ENCODE measurements around the gene PRICKLE3. TPM values are rescaled to one million over a fixed set of nuclear protein-coding genes. Genes with fewer than 3 reads are reported as not detected.

Gene PRICKLE3
- total and polyA plus RNA-seq, 7 experiments from 2014 or later, result 1.4 to 19.8 (median 9.0) TPM

DNA sequence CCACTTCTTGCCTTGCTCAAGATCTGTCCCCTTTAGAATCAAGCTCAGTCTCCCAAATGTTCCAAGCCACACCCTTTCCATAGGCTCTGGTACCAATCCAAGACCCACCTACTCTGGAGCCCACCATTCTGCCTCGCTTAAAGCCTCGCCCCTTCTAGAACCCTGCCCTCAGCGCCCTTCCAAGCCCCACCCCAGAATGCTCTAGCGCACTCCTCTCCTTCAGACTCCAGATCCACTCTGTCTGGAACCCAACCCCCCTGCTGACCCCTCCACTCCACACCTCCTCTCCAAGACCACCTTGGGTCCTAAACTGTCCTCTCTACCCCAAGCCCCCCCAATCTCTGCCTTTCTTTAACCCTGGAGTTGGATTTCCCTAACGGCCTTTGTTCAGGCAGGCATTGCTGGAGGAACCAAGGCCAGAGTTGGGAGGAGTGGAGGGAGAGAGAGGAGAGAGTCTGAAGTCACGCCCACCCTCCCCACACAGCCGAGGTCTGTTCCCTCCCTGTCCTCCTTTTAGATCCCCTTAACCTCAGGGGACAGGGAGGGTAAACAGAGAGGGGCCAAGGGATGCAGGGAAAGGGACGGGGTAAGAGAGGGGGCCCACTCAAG is 2.4 kb upstream of the PRICKLE3 start:
- H3K4me3 Mint-ChIP-seq, result peak overlapping the region in 1 of 10 donors; percentile 74
- POLR2A ChIA-PET, result no interaction called here
- Histone ChIP-seq H3K27ac (ENCODE audit: low read depth, low read length) (no peak overlapping the region), H3K36me3 (ENCODE audit: control insufficient read depth in 2 of 3, insufficient read depth in 3 of 3, low read length in 3 of 3) (peaks cover 0 to 2% (median 0%) of the 10 kb centered on the region in 3 experiments), H3K9me3 (ENCODE audit: control insufficient read depth in 2 of 3, low read length in 3 of 3) (no peaks in the 10 kb centered on the region), H3K4me3 (ENCODE audit: low read length) (no peak overlapping the region), H3K4me1 (ENCODE audit: control insufficient read depth in 2 of 2, insufficient read depth in 2 of 2, low read length in 2 of 2) (peaks cover 4 to 24% of the 10 kb centered on the region in 2 donors), H3K27me3 (ENCODE audit: control insufficient read depth in 2 of 2, insufficient read depth in 2 of 2, low read length in 2 of 2) (no peaks in the 10 kb centered on the region)
- ATAC-seq (no peak), DNase-seq (no peak)
- intact Hi-C loops (cut with micrococcal nuclease), result no loop called here
- peaks cover 6 to 42% (median 33%) of the 10 kb centered on the region in 7 donors for H3K4me1 Mint-ChIP-seq
- CTCF ChIA-PET, result no interaction called here
- H3K36me3 Mint-ChIP-seq, result peaks cover 0 to 1% (median 0%) of the 10 kb centered on the region in 5 donors
- H3K27ac Mint-ChIP-seq, result no peak overlapping the region
- H3K9me3 Mint-ChIP-seq, result peaks cover 0 to 2% (median 0%) of the 10 kb centered on the region in 11 donors
- H3K27me3 Mint-ChIP-seq, result no peaks in the 10 kb centered on the region

DNA sequence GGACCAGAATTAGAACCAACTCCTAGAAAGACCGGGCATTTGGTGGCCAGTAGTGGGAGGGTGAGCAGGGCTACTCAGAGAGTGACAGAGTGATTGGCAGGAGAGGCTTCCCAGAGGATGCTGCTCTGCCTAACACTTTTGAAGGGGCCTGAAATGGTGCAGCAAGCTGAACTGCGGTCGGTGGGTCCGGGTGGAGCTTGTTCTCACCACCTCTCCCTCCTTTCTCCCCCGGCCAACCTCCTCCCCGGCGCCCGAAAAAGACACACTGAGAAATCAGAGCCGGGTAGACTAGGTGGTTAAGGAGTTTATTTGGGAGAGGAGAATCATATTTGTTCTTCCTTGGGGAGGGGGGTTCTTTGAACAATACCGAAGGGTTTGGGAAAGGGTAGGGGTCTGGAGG is 1.4 kb upstream of the PRICKLE3 start:
- ChIA-PET CTCF (no interaction called here), POLR2A (interaction anchor here (0.5 kb wide), 1 partner anchor 18 kb away, joined by 4 read pairs; no protein-coding TSS in a partner anchor)
- DNase-seq, result no peak
- Histone ChIP-seq H3K27me3 (ENCODE audit: control insufficient read depth in 2 of 2, insufficient read depth in 2 of 2, low read length in 2 of 2) (no peaks in the 10 kb centered on the region), H3K27ac (ENCODE audit: low read depth, low read length) (no peak overlapping the region), H3K36me3 (ENCODE audit: control insufficient read depth in 2 of 3, insufficient read depth in 3 of 3, low read length in 3 of 3) (peaks cover 0 to 10% (median 0%) of the 10 kb centered on the region in 3 experiments), H3K4me1 (ENCODE audit: control insufficient read depth in 2 of 2, insufficient read depth in 2 of 2, low read length in 2 of 2) (peaks cover 4 to 14% of the 10 kb centered on the region in 2 donors), H3K9me3 (ENCODE audit: control insufficient read depth in 2 of 3, low read length in 3 of 3) (no peaks in the 10 kb centered on the region), H3K4me3 (ENCODE audit: low read length) (no peak overlapping the region)
- H3K27ac Mint-ChIP-seq, result peak overlapping the region in 1 of 9 donors; percentile 33
- intact Hi-C loops (cut with micrococcal nuclease), result no loop called here
- peaks cover 0 to 34% (median 24%) of the 10 kb centered on the region in 7 donors for H3K4me1 Mint-ChIP-seq
- H3K36me3 Mint-ChIP-seq, result peaks cover 0 to 2% (median 0%) of the 10 kb centered on the region in 5 donors
- H3K27me3 Mint-ChIP-seq, result no peaks in the 10 kb centered on the region
- H3K9me3 Mint-ChIP-seq, result peaks cover 0 to 2% (median 0%) of the 10 kb centered on the region in 11 donors
- H3K4me3 Mint-ChIP-seq, result peak overlapping the region in 1 of 10 donors; percentile 38
- ATAC-seq, result no peak

DNA sequence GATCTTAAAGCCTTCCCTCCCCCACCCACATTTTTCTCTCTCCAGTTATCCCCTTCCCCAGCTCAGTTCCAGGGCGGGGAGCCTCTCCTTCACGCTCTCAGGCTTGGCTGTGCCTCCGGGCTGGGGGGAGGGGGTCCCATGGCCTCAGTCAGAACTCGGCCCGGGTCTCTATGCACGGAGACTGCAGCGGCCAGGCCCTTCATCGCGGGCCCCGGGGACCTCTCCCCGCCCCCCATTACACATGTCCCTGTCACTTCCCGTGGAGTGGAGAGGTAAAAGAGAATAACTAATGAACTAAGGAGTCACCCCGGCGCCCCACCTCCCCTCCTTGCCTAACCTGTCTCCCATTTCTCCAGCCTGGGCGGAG is 838 bp upstream of the PRICKLE3 start:
- peaks cover 4 to 9% of the 10 kb centered on the region in 2 donors for H3K4me1 ChIP-seq (ENCODE audit: control insufficient read depth in 2 of 2, insufficient read depth in 2 of 2, low read length in 2 of 2)
- H3K27me3 Mint-ChIP-seq, result no peaks in the 10 kb centered on the region
- peaks cover 0 to 2% (median 0%) of the 10 kb centered on the region in 11 donors for H3K9me3 Mint-ChIP-seq
- H3K4me3 ChIP-seq (ENCODE audit: low read length), result no peak overlapping the region
- DNase-seq, result no peak
- peaks cover 0 to 14% (median 0%) of the 10 kb centered on the region in 3 experiments for H3K36me3 ChIP-seq (ENCODE audit: control insufficient read depth in 2 of 3, insufficient read depth in 3 of 3, low read length in 3 of 3)
- peaks cover 0 to 7% (median 0%) of the 10 kb centered on the region in 5 donors for H3K36me3 Mint-ChIP-seq
- ChIA-PET CTCF (interaction anchor here (0.8 to 1.0 kb wide), 2 partner anchors 20 to 385 kb away, joined by 3 to 4 read pairs; partner anchors contain the start of gene HDAC6), POLR2A (no interaction called here)
- peak overlapping the region in 6 of 10 donors; percentile 11 to 93 (median 82) for H3K4me3 Mint-ChIP-seq
- intact Hi-C loops (cut with micrococcal nuclease), result no loop called here
- peak overlapping the region in 1 of 9 donors; percentile 36 for H3K27ac Mint-ChIP-seq
- H3K27ac ChIP-seq (ENCODE audit: low read depth, low read length), result no peak overlapping the region
- no peaks in the 10 kb centered on the region for H3K9me3 ChIP-seq (ENCODE audit: control insufficient read depth in 2 of 3, low read length in 3 of 3)
- no peak for ATAC-seq
- H3K27me3 ChIP-seq (ENCODE audit: control insufficient read depth in 2 of 2, insufficient read depth in 2 of 2, low read length in 2 of 2), result no peaks in the 10 kb centered on the region
- H3K4me1 Mint-ChIP-seq, result peaks cover 0 to 32% (median 24%) of the 10 kb centered on the region in 7 donors

DNA sequence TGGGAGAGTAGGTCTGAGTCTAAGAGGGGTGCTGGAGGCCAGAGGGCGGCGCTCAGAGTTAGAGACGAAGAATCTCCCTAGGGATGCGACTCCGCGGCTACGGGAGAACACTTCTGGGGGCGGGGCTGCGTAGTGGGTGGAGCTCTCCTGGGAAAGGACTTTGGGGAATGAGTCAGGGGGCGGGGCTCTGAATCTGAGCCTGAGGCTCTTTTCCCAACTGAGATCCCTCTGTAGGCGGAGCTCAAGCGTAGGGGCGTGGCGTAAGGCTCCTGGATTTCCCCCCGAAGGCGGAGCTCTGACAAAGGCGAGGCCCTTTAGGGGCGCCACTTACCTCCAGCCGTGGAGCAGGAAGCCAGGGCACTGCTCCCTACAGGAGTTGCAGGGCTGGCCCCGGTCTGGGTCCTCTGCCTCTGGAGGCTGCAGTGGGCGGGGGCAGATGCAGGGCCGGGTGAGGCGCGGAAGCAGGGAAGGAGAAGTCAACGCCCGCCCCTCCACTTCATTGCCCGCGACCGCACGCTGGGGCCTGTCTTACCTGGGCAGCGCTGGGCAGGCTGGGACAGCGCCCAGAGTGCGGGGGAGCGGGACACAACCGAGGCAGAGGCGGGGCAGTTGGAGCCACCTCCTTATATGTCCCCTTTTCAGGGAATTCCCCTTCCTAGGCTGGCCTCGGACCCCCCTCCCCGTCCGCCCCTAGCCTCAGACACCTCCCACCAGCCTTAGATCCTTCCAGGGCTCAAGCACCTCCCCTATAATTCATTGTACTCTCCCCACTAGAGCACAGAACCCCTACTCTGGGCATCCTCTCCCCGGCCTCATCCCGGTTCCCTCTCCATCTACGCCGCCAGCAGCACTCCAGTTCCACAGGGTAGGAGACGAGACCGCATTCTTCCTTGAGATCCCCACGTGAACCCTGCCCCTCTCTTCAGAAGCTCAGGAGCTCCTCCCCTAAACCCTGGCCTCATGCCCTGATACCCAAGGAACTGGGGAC is 1.6 kb downstream of the PRICKLE3 start:
- peak in 2 of 9 donors; percentile 24 to 46 for DNase-seq
- Mint-ChIP-seq H3K27me3 (no peaks in the 10 kb centered on the region), H3K9me3 (no peaks in the 10 kb centered on the region), H3K4me1 (peaks cover 0 to 30% (median 12%) of the 10 kb centered on the region in 7 donors), H3K4me3 (peak overlapping the region; percentile 73 to 93 (median 82)), H3K36me3 (peaks cover 0 to 12% (median 6%) of the 10 kb centered on the region in 5 donors), H3K27ac (peak overlapping the region; percentile 24 to 83 (median 49))
- intact Hi-C loops (cut with micrococcal nuclease), result loop anchor here in 1 of 2 donors (1.0 kb wide), 1 partner anchor 17 kb away; no protein-coding TSS in a partner anchor
- peak; percentile 49 for ATAC-seq
- H3K4me1 ChIP-seq (ENCODE audit: control insufficient read depth in 2 of 2, insufficient read depth in 2 of 2, low read length in 2 of 2), result peaks cover 4 to 8% of the 10 kb centered on the region in 2 donors
- peak overlapping the region; percentile 24 for H3K4me3 ChIP-seq (ENCODE audit: low read length)
- H3K36me3 ChIP-seq (ENCODE audit: control insufficient read depth in 2 of 3, insufficient read depth in 3 of 3, low read length in 3 of 3), result peaks cover 0 to 20% (median 0%) of the 10 kb centered on the region in 3 experiments
- peak overlapping the region; percentile 55 for H3K27ac ChIP-seq (ENCODE audit: low read depth, low read length)
- ChIA-PET CTCF (interaction anchor here (0.6 kb wide), 1 partner anchor 47 kb away, joined by 5 read pairs; no protein-coding TSS in a partner anchor), POLR2A (interaction anchor here (0.7 to 0.9 kb wide), 3 partner anchors 26 to 145 kb away, joined by 3 to 4 read pairs (median 3); no protein-coding TSS in a partner anchor)
- H3K9me3 ChIP-seq (ENCODE audit: control insufficient read depth in 2 of 3, low read length in 3 of 3), result no peaks in the 10 kb centered on the region
- no peaks in the 10 kb centered on the region for H3K27me3 ChIP-seq (ENCODE audit: control insufficient read depth in 2 of 2, insufficient read depth in 2 of 2, low read length in 2 of 2)

DNA sequence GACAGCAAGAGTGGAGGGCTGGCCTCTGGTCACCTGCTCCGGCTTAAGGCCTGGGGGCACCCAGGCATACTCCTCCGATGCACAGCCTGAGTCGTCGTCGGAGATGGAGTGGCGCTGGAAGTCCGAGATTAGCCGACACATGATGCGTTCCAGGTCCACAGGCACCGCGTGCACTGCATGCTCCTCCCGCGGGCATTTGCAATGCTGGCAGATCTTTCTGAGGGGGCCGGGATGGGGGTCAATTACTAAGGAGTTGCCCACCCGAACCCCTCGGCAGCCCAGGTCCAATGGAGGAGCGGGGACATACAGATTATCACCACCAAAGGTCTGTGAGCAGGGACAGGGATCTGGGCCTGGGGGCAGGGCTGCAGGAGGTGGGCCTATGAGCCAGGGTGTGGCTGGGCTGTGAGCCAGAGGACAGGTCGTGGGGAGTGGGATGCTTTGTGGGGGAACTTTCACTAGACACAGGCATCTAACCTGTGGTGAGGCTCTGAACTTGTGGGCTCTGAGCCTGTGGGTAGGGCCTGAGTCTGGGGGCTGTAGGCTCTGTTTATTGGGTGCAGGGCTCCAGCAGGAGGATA is 2.4 kb downstream of the PRICKLE3 start:
- no peaks in the 10 kb centered on the region for H3K27me3 Mint-ChIP-seq
- peaks cover 0 to 27% (median 12%) of the 10 kb centered on the region in 7 donors for H3K4me1 Mint-ChIP-seq
- intact Hi-C loops (cut with micrococcal nuclease), result no loop called here
- CTCF ChIA-PET, result interaction anchor here (0.6 kb wide), 1 partner anchor 46 kb away, joined by 5 read pairs; no protein-coding TSS in a partner anchor
- H3K4me3 Mint-ChIP-seq, result peak overlapping the region in 6 of 10 donors; percentile 8 to 84 (median 78)
- no peaks in the 10 kb centered on the region for H3K27me3 ChIP-seq (ENCODE audit: control insufficient read depth in 2 of 2, insufficient read depth in 2 of 2, low read length in 2 of 2)
- no peaks in the 10 kb centered on the region for H3K9me3 ChIP-seq (ENCODE audit: control insufficient read depth in 2 of 3, low read length in 3 of 3)
- peaks cover 0 to 28% (median 0%) of the 10 kb centered on the region in 3 experiments for H3K36me3 ChIP-seq (ENCODE audit: control insufficient read depth in 2 of 3, insufficient read depth in 3 of 3, low read length in 3 of 3)
- H3K4me3 ChIP-seq (ENCODE audit: low read length), result no peak overlapping the region
- peaks cover 4 to 8% of the 10 kb centered on the region in 2 donors for H3K4me1 ChIP-seq (ENCODE audit: control insufficient read depth in 2 of 2, insufficient read depth in 2 of 2, low read length in 2 of 2)
- DNase-seq, result no peak
- no peaks in the 10 kb centered on the region for H3K9me3 Mint-ChIP-seq
- peak overlapping the region in 4 of 9 donors; percentile 12 to 70 (median 46) for H3K27ac Mint-ChIP-seq
- POLR2A ChIA-PET, result no interaction called here
- ATAC-seq, result no peak
- peak overlapping the region; percentile 21 for H3K27ac ChIP-seq (ENCODE audit: low read depth, low read length)
- H3K36me3 Mint-ChIP-seq, result peaks cover 0 to 18% (median 9%) of the 10 kb centered on the region in 5 donors

DNA sequence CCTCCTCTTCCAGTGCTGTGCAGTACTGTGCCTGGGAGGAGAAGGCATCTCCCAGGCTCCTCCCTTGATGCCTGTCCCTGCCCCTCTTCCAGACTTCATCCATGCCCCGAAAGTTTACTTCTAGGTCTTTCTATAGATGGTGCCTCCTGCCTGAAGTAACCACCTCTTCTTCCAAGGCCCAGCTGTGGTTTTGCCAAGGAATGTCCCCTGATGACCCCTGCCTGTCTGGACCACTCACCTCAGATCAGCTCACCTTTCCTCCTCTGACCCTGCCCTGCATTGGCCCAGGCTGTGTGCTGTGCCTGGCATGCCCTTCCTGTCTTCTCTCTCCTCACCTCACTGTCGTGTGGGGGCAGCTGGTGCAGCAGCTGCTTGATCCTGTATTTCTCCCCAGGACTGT is 6.8 kb downstream of the PRICKLE3 start:
- Mint-ChIP-seq H3K27me3 (no peaks in the 10 kb centered on the region), H3K4me1 (peaks cover 0 to 32% (median 7%) of the 10 kb centered on the region in 7 donors), H3K27ac (peak overlapping the region in 2 of 9 donors; percentile 32 to 54), H3K9me3 (peaks cover 0 to 3% (median 0%) of the 10 kb centered on the region in 11 donors), H3K36me3 (peaks cover 0 to 32% (median 13%) of the 10 kb centered on the region in 5 donors), H3K4me3 (no peak overlapping the region)
- Histone ChIP-seq H3K4me1 (ENCODE audit: control insufficient read depth in 2 of 2, insufficient read depth in 2 of 2, low read length in 2 of 2) (peaks cover 0 to 2% of the 10 kb centered on the region in 2 donors), H3K27ac (ENCODE audit: low read depth, low read length) (no peak overlapping the region), H3K9me3 (ENCODE audit: control insufficient read depth in 2 of 3, low read length in 3 of 3) (no peaks in the 10 kb centered on the region), H3K36me3 (ENCODE audit: control insufficient read depth in 2 of 3, insufficient read depth in 3 of 3, low read length in 3 of 3) (peaks cover 0 to 58% (median 0%) of the 10 kb centered on the region in 3 experiments), H3K27me3 (ENCODE audit: control insufficient read depth in 2 of 2, insufficient read depth in 2 of 2, low read length in 2 of 2) (no peaks in the 10 kb centered on the region), H3K4me3 (ENCODE audit: low read length) (no peak overlapping the region)
- intact Hi-C loops (cut with micrococcal nuclease), result loop anchor here in 1 of 2 donors (10.0 kb wide), 1 partner anchor 1525 kb away; the partner anchor contains the start of genes ELK1 and UXT
- ATAC-seq (no peak), DNase-seq (no peak)
- CTCF ChIA-PET, result interaction anchor here (0.9 to 1.0 kb wide), 2 partner anchors 12 to 21 kb away, joined by 3 read pairs; no protein-coding TSS in a partner anchor
- POLR2A ChIA-PET, result no interaction called here
